ENCODE data around the gene PPP1R9A.
A peak's percentile ranks its signal among the peaks of the same experiment; 100 is the strongest.

The PPP1R9A gene

GRCh38 chr7:94898340-94898739, 9.1 kb upstream of the PPP1R9A start:
- DNase-seq = no peak
- TF ChIP-seq GATA1 (IDR thresholded peaks at IDR 0.05; ENCODE audit: low read depth, low read length) (no peak), POLR2A (IDR thresholded peaks at IDR 0.05; ENCODE audit: low read length) (no peak)

- TF ChIP-seq GATA1 (IDR thresholded peaks at IDR 0.05; ENCODE audit: low read depth, low read length) = no peak
- TF ChIP-seq POLR2A (IDR thresholded peaks at IDR 0.05; ENCODE audit: low read length) = no peak
- DNase-seq = no peak
Measured at GRCh38 chr7:94901981-94902380, 5.4 kb upstream of the PPP1R9A start.

GRCh38 chr7:94903971-94904370, 3.4 kb upstream of the PPP1R9A start:
- TF ChIP-seq POLR2A (IDR thresholded peaks at IDR 0.05; ENCODE audit: low read length) = no peak

GRCh38 chr7:94904982-94905381, 2.4 kb upstream of the PPP1R9A start:
- TF ChIP-seq GATA1 (IDR thresholded peaks at IDR 0.05; ENCODE audit: low read depth, low read length) (no peak), POLR2A (IDR thresholded peaks at IDR 0.05; ENCODE audit: low read length) (no peak)
- no peak for DNase-seq

More at GRCh38 chr7:94903971-94904370, 3.4 kb upstream of the PPP1R9A start:
- DNase-seq = no peak

GRCh38 chr7:94906065-94906851, 1.1 kb upstream of the PPP1R9A start:
- no peak for TF ChIP-seq GATA1 (IDR thresholded peaks at IDR 0.05; ENCODE audit: low read depth, low read length)
- no peak for TF ChIP-seq POLR2A (IDR thresholded peaks at IDR 0.05; ENCODE audit: low read length)
- DNase-seq = no peak

- TF ChIP-seq GATA1 (IDR thresholded peaks at IDR 0.05; ENCODE audit: low read depth, low read length) = no peak
- no peak for TF ChIP-seq POLR2A (IDR thresholded peaks at IDR 0.05; ENCODE audit: low read length)
- DNase-seq = peak; percentile 9 to 11
Measured at GRCh38 chr7:94907811-94908322, 473 bp downstream of the PPP1R9A start.

GRCh38 chr7:94908323-94909178, 1.2 kb downstream of the PPP1R9A start:
- no peak for DNase-seq

GRCh38 chr7:94909179-94909466, 1.7 kb downstream of the PPP1R9A start:
- no peak for DNase-seq
- TF ChIP-seq GATA1 (IDR thresholded peaks at IDR 0.05; ENCODE audit: low read depth, low read length) = no peak
- no peak for TF ChIP-seq POLR2A (IDR thresholded peaks at IDR 0.05; ENCODE audit: low read length)

More at GRCh38 chr7:94908323-94909178, 1.2 kb downstream of the PPP1R9A start:
- TF ChIP-seq GATA1 (IDR thresholded peaks at IDR 0.05; ENCODE audit: low read depth, low read length) (no peak), POLR2A (IDR thresholded peaks at IDR 0.05; ENCODE audit: low read length) (no peak)

- no peak for TF ChIP-seq GATA1 (IDR thresholded peaks at IDR 0.05; ENCODE audit: low read depth, low read length)
- TF ChIP-seq POLR2A (IDR thresholded peaks at IDR 0.05; ENCODE audit: low read length) = no peak
- no peak for DNase-seq
Measured at GRCh38 chr7:94912085-94912484, 4.7 kb downstream of the PPP1R9A start.

- TF ChIP-seq GATA1 (IDR thresholded peaks at IDR 0.05; ENCODE audit: low read depth, low read length) (no peak), POLR2A (IDR thresholded peaks at IDR 0.05; ENCODE audit: low read length) (no peak)
- no peak for DNase-seq
Measured at GRCh38 chr7:94913391-94913790, 6.0 kb downstream of the PPP1R9A start.

GRCh38 chr7:94921911-94922310, 14.5 kb downstream of the PPP1R9A start:
- no peak for DNase-seq
- TF ChIP-seq POLR2A (IDR thresholded peaks at IDR 0.05; ENCODE audit: low read length) (no peak), GATA1 (IDR thresholded peaks at IDR 0.05; ENCODE audit: low read depth, low read length) (no peak)

- TF ChIP-seq GATA1 (IDR thresholded peaks at IDR 0.05; ENCODE audit: low read depth, low read length) (no peak), POLR2A (IDR thresholded peaks at IDR 0.05; ENCODE audit: low read length) (no peak)
- DNase-seq = no peak
Measured at GRCh38 chr7:94922457-94922856, 15.1 kb downstream of the PPP1R9A start.

- TF ChIP-seq POLR2A (IDR thresholded peaks at IDR 0.05; ENCODE audit: low read length) = no peak
- no peak for TF ChIP-seq GATA1 (IDR thresholded peaks at IDR 0.05; ENCODE audit: low read depth, low read length)
- no peak for DNase-seq
Measured at GRCh38 chr7:94923412-94923811, 16.0 kb downstream of the PPP1R9A start.

GRCh38 chr7:94928168-94928707, 20.8 kb downstream of the PPP1R9A start:
- TF ChIP-seq POLR2A (IDR thresholded peaks at IDR 0.05; ENCODE audit: low read length) = no peak
- no peak for TF ChIP-seq GATA1 (IDR thresholded peaks at IDR 0.05; ENCODE audit: low read depth, low read length)
- no peak for DNase-seq

All from erythroblast (primary cell).